PC-3 (cell line): ENCODE data around the gene CHMP5. TPM values are rescaled to one million over a fixed set of nuclear protein-coding genes. Genes with fewer than 3 reads are reported as not detected.

ENCODE experiments used
- ATAC-seq: fragments of 200-7000 bp; cut with Tn5 transposase; 2 replicates; pipeline ENCODE4 v1.9.1; 2020; ENCODE audit warnings: mild to moderate bottlenecking, moderate library complexity
- BruUV-seq: library from RNA; stranded (reverse); fragments of 400-500 nt; replicated peaks from 2 replicates; lab custom pipeline; 2021; lab: Mats Ljungman, UMichigan
- CTCF ChIA-PET: fragments of 300-600 bp; sonication (Branson Sonifier 250); formaldehyde crosslinking; loops from one replicate; lab custom pipeline; 2022; ENCODE audit warnings: antibody characterized with exemption; lab: Charles Lee
- POLR2A ChIA-PET: fragments of 300-600 bp; sonication (Branson Sonifier 250); formaldehyde crosslinking; loops from one replicate; lab custom pipeline; 2022; ENCODE audit warnings: antibody characterized with exemption; ENCODE audit not compliant: unreplicated experiment; lab: Charles Lee
- DNase-seq: peaks from one replicate; pipeline ENCODE4 v3.0.0-alpha.2; 2015
- H2AFZ ChIP-seq: fragments of 300-600 bp; sonication (generic); 2 replicates; pipeline ENCODE4 v1.6.0; 2016; ENCODE audit warnings: antibody characterized with exemption, low read length
- H3F3A ChIP-seq: fragments of 300-600 bp; sonication (generic); one replicate; pipeline ENCODE4 v1.6.0; 2017; ENCODE audit warnings: antibody characterized with exemption, low read length, control low read depth, mild to moderate bottlenecking; ENCODE audit not compliant: unreplicated experiment
- H3K27ac ChIP-seq: fragments of 300-600 bp; sonication (generic); 2 replicates; pipeline ENCODE4 v1.5.1; 2016; ENCODE audit warnings: mild to moderate bottlenecking, low read length
- H3K27me3 ChIP-seq: fragments of 300-600 bp; sonication (generic); 2 replicates; pipeline ENCODE4 v1.6.1; 2016; ENCODE audit warnings: low read length, mixed read lengths
- H3K36me3 ChIP-seq: fragments of 300-600 bp; sonication (generic); 2 replicates; pipeline ENCODE4 v1.6.1; 2016; ENCODE audit warnings: low read depth, mixed run types, low read length, mixed read lengths
- H3K4me1 ChIP-seq: fragments of 300-600 bp; sonication (generic); 2 replicates; pipeline ENCODE4 v1.5.1; 2016; ENCODE audit warnings: low read length; ENCODE audit not compliant: insufficient read depth
- H3K4me2 ChIP-seq: fragments of 300-600 bp; sonication (generic); 2 replicates; pipeline ENCODE4 v1.6.0; 2016; ENCODE audit warnings: low read length
- H3K4me3 ChIP-seq: fragments of 300-600 bp; sonication (generic); 2 replicates; pipeline ENCODE4 v1.5.1; 2016; ENCODE audit warnings: mild to moderate bottlenecking, low read length, mixed read lengths
- H3K79me2 ChIP-seq: fragments of 300-600 bp; sonication (generic); 2 replicates; pipeline ENCODE4 v1.6.1; 2017; ENCODE audit warnings: low read length, mixed read lengths
- H3K9ac ChIP-seq: fragments of 300-600 bp; sonication (generic); 2 replicates; pipeline ENCODE4 v1.6.0; 2016; ENCODE audit warnings: mild to moderate bottlenecking, low read length
- H3K9me2 ChIP-seq: fragments of 300-600 bp; sonication (generic); replicated peaks from 2 replicates; pipeline ENCODE4 v1.6.1; 2016; ENCODE audit warnings: mixed run types, low read length, mixed read lengths
- H3K9me3 ChIP-seq: fragments of 300-600 bp; sonication (generic); 2 replicates; pipeline ENCODE4 v1.6.1; 2016; ENCODE audit warnings: low read length, mixed read lengths
- H4K20me1 ChIP-seq: fragments of 300-600 bp; sonication (generic); 2 replicates; pipeline ENCODE4 v1.6.1; 2016; ENCODE audit warnings: low read length, mixed read lengths
- CTCF ChIP-seq: fragments of 300-600 bp; sonication (generic); conservative IDR thresholded peaks from 2 replicates; pipeline ENCODE4 v1.5.1; 2017; ENCODE audit warnings: antibody characterized with exemption, low read depth, mild to moderate bottlenecking, low read length
- EZH2 ChIP-seq: fragments of 300-600 bp; sonication (generic); IDR thresholded peaks from one replicate; pipeline ENCODE4 v1.6.1; 2017; ENCODE audit warnings: antibody characterized with exemption, mild to moderate bottlenecking, low read length; ENCODE audit not compliant: unreplicated experiment
- EZH2phosphoT487 ChIP-seq: fragments of 300-600 bp; sonication (generic); IDR thresholded peaks from 2 replicates; pipeline ENCODE4 v1.6.1; 2018; ENCODE audit warnings: mild to moderate bottlenecking, antibody characterized with exemption, low read length, borderline replicate concordance
- intact Hi-C: fragments of 100-400 bp; cut with micrococcal nuclease; formaldehyde crosslinking; loops from 2 replicates; pipeline ENCODE4 v1.9.0; 2023
- total RNA-seq: library from RNA; depleted of rRNA; stranded (reverse); fragments of >200 nt; gene quantifications from 2 replicates; pipeline ENCODE4 v1.2.3, GENCODE V29; 2014

CHMP5 gene
- total RNA-seq, 1 experiment from 2014 or later: 65.0 TPM

- intact Hi-C loops: no loop called here
- H3K36me3 ChIP-seq: no peaks in the 10 kb centered on the region
- CTCF ChIA-PET: no interaction called here
- no peak overlapping the region for H2AFZ ChIP-seq
- no TSS peak for BruUV-seq
- no peaks in the 10 kb centered on the region for H4K20me1 ChIP-seq
- H3K27me3 ChIP-seq: no peaks in the 10 kb centered on the region
- no peak overlapping the region for H3K4me2 ChIP-seq
- H3K9me2 ChIP-seq: no peaks in the 10 kb centered on the region
- H3K9me3 ChIP-seq: no peaks in the 10 kb centered on the region
- no peaks in the 10 kb centered on the region for H3F3A ChIP-seq
- H3K4me1 ChIP-seq: peaks cover 55% of the 10 kb centered on the region
- ATAC-seq (no peak), DNase-seq (peak; percentile 6)
- H3K79me2 ChIP-seq: no peaks in the 10 kb centered on the region
- peak overlapping the region; percentile 98 for H3K27ac ChIP-seq
- POLR2A ChIA-PET: interaction anchor here (0.9 kb wide), 1 partner anchor 34 kb away, joined by 3 read pairs; the partner anchor contains the start of genes BAG1 and CHMP5
- H3K9ac ChIP-seq: peak overlapping the region; percentile 71; the same call in 1 of the 2 replicates
- no peak overlapping the region for H3K4me3 ChIP-seq
- TF ChIP-seq EZH2 (no peak), CTCF (no peak), EZH2phosphoT487 (no peak)
These were observed 33.9 kb upstream of the CHMP5 start for GRCh38 chr9:33230756-33231622.

GRCh38 chr9:33231623-33231942 is 33.3 kb upstream of the CHMP5 start:
- no peak overlapping the region for H3K4me2 ChIP-seq
- intact Hi-C loops: no loop called here

More at GRCh38 chr9:33231623-33231942, 33.3 kb upstream of the CHMP5 start:
- no peaks in the 10 kb centered on the region for H3F3A ChIP-seq
- H3K4me3 ChIP-seq: no peak overlapping the region
- H3K79me2 ChIP-seq: no peaks in the 10 kb centered on the region
- H3K9ac ChIP-seq: peak overlapping the region; percentile 19; the same call in 1 of the 2 replicates
- no peaks in the 10 kb centered on the region for H4K20me1 ChIP-seq
- ChIA-PET POLR2A (no interaction called here), CTCF (no interaction called here)
- no peaks in the 10 kb centered on the region for H3K9me2 ChIP-seq
- H3K36me3 ChIP-seq: no peaks in the 10 kb centered on the region
- no TSS peak for BruUV-seq
- H3K4me1 ChIP-seq: peaks cover 55% of the 10 kb centered on the region
- TF ChIP-seq CTCF: no peak
- TF ChIP-seq EZH2phosphoT487: no peak
- TF ChIP-seq EZH2: no peak
- DNase-seq (no peak), ATAC-seq (no peak)
- no peaks in the 10 kb centered on the region for H3K9me3 ChIP-seq
- peak overlapping the region; percentile 98 for H3K27ac ChIP-seq
- H2AFZ ChIP-seq: no peak overlapping the region
- H3K27me3 ChIP-seq: no peaks in the 10 kb centered on the region
